Activated B cell treated with CpG ODN at 0.5 μM for 24 hours (primary cell): ENCODE results near the gene COL23A1. TPM values are rescaled to one million over a fixed set of nuclear protein-coding genes. Genes with fewer than 3 reads are reported as not detected.

Experiments
- ATAC-seq: fragments of 200-7000 bp; cut with Tn5 transposase; one replicate; pipeline ENCODE4 v1.10.0; 2021; ENCODE audit warnings: low read depth, mild to moderate bottlenecking, moderate library complexity
- CTCF ChIA-PET: fragments of 350-600 bp; sonication (Branson Sonifier 250); formaldehyde crosslinking; loops from one replicate; lab custom pipeline; 2021; ENCODE audit warnings: antibody characterized with exemption; lab: Charles Lee
- POLR2A ChIA-PET: fragments of 350-600 bp; sonication (Branson Sonifier 250); formaldehyde crosslinking; loops from one replicate; lab custom pipeline; 2021; ENCODE audit warnings: antibody characterized with exemption; lab: Charles Lee
- DNase-seq: peaks from one replicate; pipeline ENCODE4 v3.0.0; 2022
- H3K27ac Mint-ChIP-seq: one replicate; pipeline ENCODE4 v1.8.0; 2020; ENCODE audit warnings: mixed read lengths
- H3K27me3 Mint-ChIP-seq: one replicate; pipeline ENCODE4 v1.8.0; 2021; ENCODE audit warnings: mixed read lengths
- H3K36me3 Mint-ChIP-seq: one replicate; pipeline ENCODE4 v1.8.0; 2021; ENCODE audit warnings: low read depth, mixed read lengths
- H3K4me1 Mint-ChIP-seq: one replicate; pipeline ENCODE4 v1.8.0; 2021; ENCODE audit warnings: mixed read lengths
- H3K4me3 Mint-ChIP-seq: one replicate; pipeline ENCODE4 v1.8.0; 2020; ENCODE audit warnings: mild to moderate bottlenecking, mixed read lengths
- H3K9me3 Mint-ChIP-seq: one replicate; pipeline ENCODE4 v1.8.0; 2020; ENCODE audit warnings: mixed read lengths
- intact Hi-C: fragments of 100-400 bp; cut with micrococcal nuclease; formaldehyde crosslinking; loops from one replicate; pipeline ENCODE4 v1.15.1; 2024
- total RNA-seq: library from RNA; stranded (reverse); gene quantifications from 2 replicates; pipeline ENCODE4 v1.2.3, GENCODE V29; 2022
- TF ChIP-seq, protein P1 (sequence below): fragments of 200-600 bp; IDR thresholded peaks from one replicate; pipeline ENCODE4 v1.8.0; 2022; ENCODE audit warnings: antibody characterized with exemption, mild to moderate bottlenecking

The COL23A1 gene
- total RNA-seq, 1 donor from 2014 or later = not detected

DNA sequence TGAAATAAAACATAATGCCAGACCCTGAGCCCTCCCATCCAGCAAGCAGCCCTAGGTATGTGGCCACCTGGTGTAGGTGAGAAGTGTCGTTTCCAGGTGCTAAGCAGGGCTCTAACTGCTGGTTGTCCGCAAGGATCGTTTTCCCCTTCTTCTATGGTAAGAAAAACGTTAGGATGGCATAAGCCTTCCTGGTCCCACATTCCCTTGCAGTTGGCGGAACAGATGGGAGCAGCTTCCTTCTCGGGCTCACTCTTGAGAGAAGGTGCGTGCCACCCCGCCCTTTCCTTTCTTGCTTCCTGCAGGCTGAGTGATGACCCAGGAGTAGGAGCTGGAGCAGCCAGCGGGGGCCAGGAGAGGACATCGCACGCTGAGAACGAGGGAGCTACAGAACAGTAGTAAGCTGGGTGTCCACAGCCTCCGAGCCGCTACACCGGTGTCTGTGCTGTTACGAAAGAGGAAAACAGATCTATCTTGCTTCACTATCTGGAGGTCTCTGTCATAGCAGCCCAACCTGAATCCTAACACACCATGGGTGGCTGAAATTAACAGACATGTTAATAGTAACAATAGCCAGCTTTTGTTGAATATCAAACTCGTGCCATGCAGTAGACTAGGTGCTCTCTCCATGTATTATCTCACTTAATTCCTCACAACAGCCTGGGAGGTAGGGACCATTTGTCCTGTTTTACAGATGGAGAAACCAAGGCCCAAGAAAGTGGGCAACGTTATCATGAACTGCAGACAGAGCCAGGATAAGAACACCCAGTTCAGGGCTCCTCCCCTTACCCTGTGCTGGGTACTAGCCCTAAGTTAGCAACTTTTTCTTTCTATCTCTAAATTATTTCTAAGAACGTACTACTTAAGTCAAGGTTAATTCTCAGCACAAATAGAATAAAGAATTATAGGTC lies 139.8 kb downstream of the COL23A1 start:
- intact Hi-C loops = no loop called here
- POLR2A ChIA-PET = no interaction called here
- H3K27me3 Mint-ChIP-seq = peaks cover 21% of the 10 kb centered on the region
- no peak overlapping the region for H3K27ac Mint-ChIP-seq
- DNase-seq (no peak), ATAC-seq (no peak)
- TF ChIP-seq, protein P1, sequence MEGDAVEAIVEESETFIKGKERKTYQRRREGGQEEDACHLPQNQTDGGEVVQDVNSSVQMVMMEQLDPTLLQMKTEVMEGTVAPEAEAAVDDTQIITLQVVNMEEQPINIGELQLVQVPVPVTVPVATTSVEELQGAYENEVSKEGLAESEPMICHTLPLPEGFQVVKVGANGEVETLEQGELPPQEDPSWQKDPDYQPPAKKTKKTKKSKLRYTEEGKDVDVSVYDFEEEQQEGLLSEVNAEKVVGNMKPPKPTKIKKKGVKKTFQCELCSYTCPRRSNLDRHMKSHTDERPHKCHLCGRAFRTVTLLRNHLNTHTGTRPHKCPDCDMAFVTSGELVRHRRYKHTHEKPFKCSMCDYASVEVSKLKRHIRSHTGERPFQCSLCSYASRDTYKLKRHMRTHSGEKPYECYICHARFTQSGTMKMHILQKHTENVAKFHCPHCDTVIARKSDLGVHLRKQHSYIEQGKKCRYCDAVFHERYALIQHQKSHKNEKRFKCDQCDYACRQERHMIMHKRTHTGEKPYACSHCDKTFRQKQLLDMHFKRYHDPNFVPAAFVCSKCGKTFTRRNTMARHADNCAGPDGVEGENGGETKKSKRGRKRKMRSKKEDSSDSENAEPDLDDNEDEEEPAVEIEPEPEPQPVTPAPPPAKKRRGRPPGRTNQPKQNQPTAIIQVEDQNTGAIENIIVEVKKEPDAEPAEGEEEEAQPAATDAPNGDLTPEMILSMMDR = no peak
- H3K4me1 Mint-ChIP-seq = no peaks in the 10 kb centered on the region
- CTCF ChIA-PET = no interaction called here
- no peaks in the 10 kb centered on the region for H3K36me3 Mint-ChIP-seq
- no peak overlapping the region for H3K4me3 Mint-ChIP-seq
- no peaks in the 10 kb centered on the region for H3K9me3 Mint-ChIP-seq

DNA sequence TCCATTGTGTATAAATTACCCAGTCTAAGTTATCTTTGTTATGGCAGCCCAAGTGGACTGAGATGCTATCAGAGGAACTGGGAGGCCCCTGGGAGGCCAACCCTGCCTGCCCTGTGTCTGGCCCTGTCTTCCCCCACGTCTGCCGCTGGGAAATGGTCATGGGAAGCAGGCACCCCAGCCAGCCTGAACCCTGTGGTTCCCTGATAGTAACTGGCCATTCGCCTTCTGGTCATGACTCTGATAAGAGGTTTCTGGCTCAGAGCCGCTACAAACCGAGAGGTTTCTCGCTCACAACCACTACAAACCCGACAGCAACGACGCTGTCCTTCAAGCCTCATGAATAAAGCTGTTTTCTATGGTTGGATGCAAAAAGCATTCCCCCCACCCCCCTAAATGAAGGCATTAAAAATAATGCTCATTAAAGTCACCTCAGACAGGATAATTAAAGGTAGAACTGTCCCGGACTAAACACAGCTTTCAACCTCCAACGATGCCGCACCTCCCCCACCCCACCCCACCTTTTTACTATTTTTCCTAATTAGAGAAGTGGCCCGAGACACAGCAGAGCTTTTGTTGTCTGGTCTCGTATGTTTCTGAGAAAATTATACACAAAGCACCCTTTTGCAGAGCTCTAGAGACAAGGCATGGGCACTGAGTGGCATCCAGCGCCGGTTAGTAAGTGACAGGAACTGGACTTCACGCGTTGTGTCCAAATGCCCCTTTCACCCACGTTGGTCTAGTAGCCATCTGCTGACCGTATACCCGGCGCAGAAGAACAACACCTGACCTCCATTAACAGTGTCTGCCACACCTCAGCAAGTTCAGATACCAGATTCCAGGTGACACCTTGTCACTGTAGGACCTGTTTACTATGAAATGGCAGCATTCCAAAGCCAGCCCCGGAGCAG lies 140.8 kb downstream of the COL23A1 start:
- H3K9me3 Mint-ChIP-seq = no peaks in the 10 kb centered on the region
- ChIA-PET CTCF (no interaction called here), POLR2A (no interaction called here)
- ATAC-seq (no peak), DNase-seq (no peak)
- no peak overlapping the region for H3K27ac Mint-ChIP-seq
- TF ChIP-seq, protein P1 = no peak
- intact Hi-C loops = no loop called here
- no peaks in the 10 kb centered on the region for H3K36me3 Mint-ChIP-seq
- no peaks in the 10 kb centered on the region for H3K4me1 Mint-ChIP-seq
- H3K4me3 Mint-ChIP-seq = no peak overlapping the region
- H3K27me3 Mint-ChIP-seq = peaks cover 21% of the 10 kb centered on the region

DNA sequence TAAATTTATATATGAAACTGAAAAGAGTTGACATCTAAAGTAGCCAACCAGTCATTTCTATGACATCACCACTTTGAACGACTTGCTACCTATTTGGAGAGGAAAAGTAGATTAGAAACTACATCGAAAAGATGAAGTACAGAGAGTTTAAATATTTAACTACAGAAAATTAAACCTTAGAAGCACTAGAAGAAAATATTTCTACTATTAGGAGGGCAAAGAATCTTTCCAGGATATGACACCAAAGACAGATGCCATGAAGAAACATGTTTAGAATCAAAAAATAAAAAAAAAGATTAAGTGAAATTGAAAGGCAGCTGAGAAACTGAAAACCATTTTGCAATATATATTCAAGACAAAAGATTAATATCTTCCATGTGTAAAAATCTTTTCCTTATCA lies 144.7 kb downstream of the COL23A1 start:
- no peak for DNase-seq
- ChIA-PET POLR2A (no interaction called here), CTCF (no interaction called here)
- ATAC-seq = no peak
- Mint-ChIP-seq H3K9me3 (no peaks in the 10 kb centered on the region), H3K36me3 (no peaks in the 10 kb centered on the region), H3K27me3 (peaks cover 19% of the 10 kb centered on the region), H3K4me3 (no peak overlapping the region), H3K27ac (no peak overlapping the region), H3K4me1 (peaks cover 10% of the 10 kb centered on the region)
- TF ChIP-seq, protein P1 = no peak
- intact Hi-C loops = no loop called here

DNA sequence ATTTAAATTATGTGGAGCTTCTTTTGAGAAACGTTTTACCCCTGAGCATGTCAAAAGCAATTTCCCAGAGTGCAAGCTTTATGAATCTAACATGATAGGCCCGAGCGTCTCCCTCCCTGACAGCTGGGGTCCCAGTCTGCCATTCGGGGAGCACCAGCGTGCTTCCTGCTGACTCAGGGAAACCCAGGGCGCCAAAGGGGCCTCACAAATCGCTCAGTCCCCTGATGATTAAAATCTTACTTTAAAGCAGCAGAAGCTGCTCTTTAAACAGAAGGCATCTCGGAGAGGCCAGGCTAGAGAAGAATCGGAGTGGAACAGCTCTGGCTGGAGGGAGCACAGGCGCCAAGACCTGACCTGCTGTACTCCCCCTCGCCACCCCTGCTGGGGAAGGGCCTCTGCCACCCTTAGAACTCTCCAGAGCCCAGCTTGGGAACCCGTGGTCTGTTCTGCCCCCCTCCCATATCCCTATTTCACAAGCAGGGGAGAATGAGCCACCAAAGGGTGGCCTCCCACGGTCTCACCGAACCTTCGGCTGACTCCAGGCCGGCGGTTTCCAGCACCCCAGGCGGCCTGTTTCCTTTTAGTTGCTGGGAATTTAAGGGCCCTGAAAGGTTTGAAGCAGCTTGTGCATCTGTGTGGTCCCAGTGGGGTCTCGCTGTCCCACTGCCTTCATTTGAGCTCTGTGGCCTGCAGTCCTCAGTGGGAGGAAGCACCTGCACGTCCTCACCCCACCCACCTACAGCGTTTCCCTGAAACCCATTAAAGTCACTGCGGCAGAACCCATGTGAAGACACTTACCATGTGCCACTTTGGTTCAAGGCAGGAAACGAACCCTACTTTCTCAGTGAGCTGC lies 147.6 kb downstream of the COL23A1 start:
- intact Hi-C loops = no loop called here
- H3K4me1 Mint-ChIP-seq = peaks cover 10% of the 10 kb centered on the region
- DNase-seq = no peak
- POLR2A ChIA-PET = interaction anchor here (0.5 kb wide), 1 partner anchor 1101 kb away, joined by 5 read pairs; no protein-coding TSS in a partner anchor
- H3K27me3 Mint-ChIP-seq = peaks cover 5% of the 10 kb centered on the region
- no peaks in the 10 kb centered on the region for H3K9me3 Mint-ChIP-seq
- CTCF ChIA-PET = no interaction called here
- peak overlapping the region; percentile 24 for H3K4me3 Mint-ChIP-seq
- no peaks in the 10 kb centered on the region for H3K36me3 Mint-ChIP-seq
- no peak for ATAC-seq
- TF ChIP-seq, protein P1 = no peak
- H3K27ac Mint-ChIP-seq = no peak overlapping the region
